Bronchial epithelial cell (primary cell): ENCODE measurements around the gene RLF. TPM values are rescaled to one million over a fixed set of nuclear protein-coding genes. Genes with fewer than 3 reads are reported as not detected.
"Not testable (repeated sequence)": the region's sequence is repeated elsewhere in the genome, so short reads cannot be mapped to it uniquely, and the experiment has no call there.

Source experiments
- DNase-seq: peaks from one replicate; pipeline ENCODE4 v3.0.0-alpha.2; 2010; ENCODE audit warnings: low read depth
- FAIRE-seq: peaks from 2 replicates; lab custom pipeline; 2011; peaks lifted over from hg19 to GRCh38; lab: Jason Lieb, UNC
- H3K27me3 ChIP-seq: 2 replicates; pipeline ENCODE4 v1.5.1; 2011; ENCODE audit warnings: low read length; ENCODE audit not compliant: control insufficient read depth, insufficient read depth
- H3K36me3 ChIP-seq: 2 replicates; pipeline ENCODE4 v1.5.1; 2011; ENCODE audit warnings: low read length; ENCODE audit not compliant: control insufficient read depth, insufficient read depth
- H3K4me3 ChIP-seq: 2 replicates; pipeline ENCODE4 v1.5.1; 2011; ENCODE audit warnings: mild to moderate bottlenecking, low read depth, low read length, control low read depth
- CTCF ChIP-seq: IDR thresholded peaks from 2 replicates; pipeline ENCODE4 v1.5.1; 2011; ENCODE audit warnings: mild to moderate bottlenecking, moderate library complexity, low read length, control low read depth, inconsistent platforms; ENCODE audit not compliant: insufficient read depth, severe bottlenecking
- total RNA-seq: library from RNA; depleted of rRNA; stranded (reverse); fragments of >200 nt; gene quantifications from 2 replicates; pipeline ENCODE4 v1.2.1, GENCODE V29; 2014

The RLF gene
- total RNA-seq, 1 donor from 2014 or later: 26.9 TPM

DNA sequence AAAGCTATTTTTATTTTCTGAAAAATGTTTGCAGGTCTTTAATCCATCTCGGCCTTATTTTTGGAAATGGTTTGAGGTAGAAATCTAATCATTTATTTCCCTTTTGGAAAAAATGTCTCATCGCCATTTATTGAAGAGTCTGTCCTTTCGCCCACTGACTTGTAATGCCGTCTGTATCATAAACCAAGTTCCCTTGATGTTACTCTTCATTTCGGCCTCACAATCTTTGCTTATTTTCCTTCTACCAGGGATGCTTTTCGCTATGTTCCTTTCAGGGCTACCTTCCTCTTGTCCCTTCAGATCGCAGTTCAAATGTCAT lies 422 bp upstream of the RLF start:
- peak overlapping the region; percentile 93 for H3K4me3 ChIP-seq
- H3K27me3 ChIP-seq: no peaks in the 10 kb centered on the region
- DNase-seq: no peak
- H3K36me3 ChIP-seq: no peaks in the 10 kb centered on the region
- no peak for FAIRE-seq
- no peak for TF ChIP-seq CTCF

GRCh38 chr1:40161888-40162397 lies 756 bp downstream of the RLF start:
- peak; percentile 32 for TF ChIP-seq CTCF
- Histone ChIP-seq H3K36me3 (no peaks in the 10 kb centered on the region), H3K27me3 (no peaks in the 10 kb centered on the region), H3K4me3 (peak overlapping the region; percentile 93)
- DNase-seq: no peak
- FAIRE-seq: no peak

- H3K36me3 ChIP-seq: no peaks in the 10 kb centered on the region
- H3K4me3 ChIP-seq: peak overlapping the region; percentile 93
- TF ChIP-seq CTCF: no peak
- DNase-seq: peak; percentile 58
- no peak for FAIRE-seq
- no peaks in the 10 kb centered on the region for H3K27me3 ChIP-seq
Measured at GRCh38 chr1:40162753-40163441, 1.7 kb downstream of the RLF start.

GRCh38 chr1:40167317-40167716 lies 6.1 kb downstream of the RLF start:
- DNase-seq (no peak), FAIRE-seq (no peak)
- H3K27me3 ChIP-seq: no peaks in the 10 kb centered on the region
- no peak for TF ChIP-seq CTCF
- no peaks in the 10 kb centered on the region for H3K36me3 ChIP-seq
- no peak overlapping the region for H3K4me3 ChIP-seq

DNA sequence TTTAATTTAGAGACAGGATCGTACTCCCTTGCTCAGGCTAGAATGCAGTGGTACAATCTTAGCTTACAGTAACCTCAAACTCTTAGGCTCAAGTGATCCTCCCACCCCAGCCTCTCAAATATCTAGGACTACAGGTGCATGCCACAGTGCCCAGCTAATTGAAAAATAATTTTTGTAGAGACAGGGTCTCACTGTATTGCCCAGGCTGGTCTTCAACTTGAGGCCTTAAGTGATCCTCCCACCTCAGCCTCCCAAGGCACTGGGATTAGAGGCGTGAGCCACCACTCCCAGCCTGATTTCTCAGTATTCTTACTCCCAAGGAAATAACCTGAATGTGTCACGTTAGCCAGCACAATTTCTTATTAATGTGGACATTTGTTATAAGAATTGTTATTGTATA lies 9.8 kb downstream of the RLF start:
- DNase-seq (no peak), FAIRE-seq (no peak)
- no peak for TF ChIP-seq CTCF
- no peak overlapping the region for H3K4me3 ChIP-seq
- no peaks in the 10 kb centered on the region for H3K36me3 ChIP-seq
- no peaks in the 10 kb centered on the region for H3K27me3 ChIP-seq

GRCh38 chr1:40174788-40175187 lies 13.6 kb downstream of the RLF start:
- Histone ChIP-seq H3K4me3 (no peak overlapping the region), H3K36me3 (no peaks in the 10 kb centered on the region), H3K27me3 (no peaks in the 10 kb centered on the region)
- DNase-seq: no peak
- TF ChIP-seq CTCF: no peak
- FAIRE-seq: no peak

- DNase-seq, H3K36me3 ChIP-seq, FAIRE-seq: not testable (repeated sequence)
Measured at GRCh38 chr1:40176989-40177388, 15.8 kb downstream of the RLF start.

More at GRCh38 chr1:40176989-40177388, 15.8 kb downstream of the RLF start:
- not testable (repeated sequence) for H3K4me3 ChIP-seq, H3K27me3 ChIP-seq
